Muscle layer of colon (tissue), 2 donors: ENCODE measurements around the gene SYNCRIP.

ENCODE experiments used
- H3K27ac ChIP-seq: one replicate; pipeline ENCODE4 v1.7.0; 2013; ENCODE audit warnings: low read depth, mild to moderate bottlenecking, low read length, moderate library complexity
- H3K27me3 ChIP-seq, 2 donors: one replicate each; pipeline ENCODE4 v1.7.0; 2013; ENCODE audit warnings: low read length in 2 of 2, mild to moderate bottlenecking in 2 of 2; ENCODE audit not compliant: insufficient read depth in 2 of 2, control insufficient read depth in 1 of 2
- H3K36me3 ChIP-seq: one replicate; pipeline ENCODE4 v1.7.0; 2013; ENCODE audit warnings: mild to moderate bottlenecking, low read length; ENCODE audit not compliant: insufficient read depth
- H3K4me1 ChIP-seq: one replicate; pipeline ENCODE4 v1.7.0; 2013; ENCODE audit warnings: mild to moderate bottlenecking, low read length; ENCODE audit not compliant: insufficient read depth
- H3K4me3 ChIP-seq, 2 donors: one replicate each; pipeline ENCODE4 v1.7.0; 2013; ENCODE audit warnings: low read length in 2 of 2, low read depth in 1 of 2, mild to moderate bottlenecking in 1 of 2, moderate library complexity in 1 of 2
- H3K9ac ChIP-seq: one replicate; pipeline ENCODE4 v1.7.0; 2013; ENCODE audit warnings: low read length
- H3K9me3 ChIP-seq: one replicate; pipeline ENCODE4 v1.7.0; 2013; ENCODE audit warnings: mild to moderate bottlenecking, low read length
- donor health status: abdominal sarcoma.
- donor health status: Adenocarcinoma of cecum.

Gene SYNCRIP

GRCh38 chr6:85620308-85620707, 22.4 kb downstream of the SYNCRIP start:
- Histone ChIP-seq H3K9me3 (no peaks in the 10 kb centered on the region), H3K27ac (no peak overlapping the region), H3K36me3 (peaks cover 64% of the 10 kb centered on the region)

GRCh38 chr6:85614780-85615179, 27.9 kb downstream of the SYNCRIP start:
- Histone ChIP-seq H3K9me3 (no peaks in the 10 kb centered on the region), H3K27me3 (no peaks in the 10 kb centered on the region), H3K4me1 (no peaks in the 10 kb centered on the region), H3K9ac (no peak overlapping the region), H3K36me3 (peaks cover 61% of the 10 kb centered on the region), H3K27ac (no peak overlapping the region), H3K4me3 (no peak overlapping the region)

More at GRCh38 chr6:85620308-85620707, 22.4 kb downstream of the SYNCRIP start:
- Histone ChIP-seq H3K4me1 (no peaks in the 10 kb centered on the region), H3K4me3 (no peak overlapping the region), H3K9ac (no peak overlapping the region), H3K27me3 (no peaks in the 10 kb centered on the region)

GRCh38 chr6:85612690-85613474, 29.8 kb downstream of the SYNCRIP start:
- no peak overlapping the region for H3K9ac ChIP-seq
- no peaks in the 10 kb centered on the region for H3K27me3 ChIP-seq
- H3K27ac ChIP-seq = no peak overlapping the region
- peaks cover 62% of the 10 kb centered on the region for H3K36me3 ChIP-seq
- no peaks in the 10 kb centered on the region for H3K9me3 ChIP-seq
- no peaks in the 10 kb centered on the region for H3K4me1 ChIP-seq
- no peak overlapping the region for H3K4me3 ChIP-seq

- Histone ChIP-seq H3K27ac (no peak overlapping the region), H3K9me3 (no peaks in the 10 kb centered on the region), H3K9ac (no peak overlapping the region), H3K4me1 (no peaks in the 10 kb centered on the region), H3K36me3 (peaks cover 60% of the 10 kb centered on the region), H3K4me3 (no peak overlapping the region), H3K27me3 (no peaks in the 10 kb centered on the region)
Measured at GRCh38 chr6:85610182-85610895, 32.3 kb downstream of the SYNCRIP start.

DNA sequence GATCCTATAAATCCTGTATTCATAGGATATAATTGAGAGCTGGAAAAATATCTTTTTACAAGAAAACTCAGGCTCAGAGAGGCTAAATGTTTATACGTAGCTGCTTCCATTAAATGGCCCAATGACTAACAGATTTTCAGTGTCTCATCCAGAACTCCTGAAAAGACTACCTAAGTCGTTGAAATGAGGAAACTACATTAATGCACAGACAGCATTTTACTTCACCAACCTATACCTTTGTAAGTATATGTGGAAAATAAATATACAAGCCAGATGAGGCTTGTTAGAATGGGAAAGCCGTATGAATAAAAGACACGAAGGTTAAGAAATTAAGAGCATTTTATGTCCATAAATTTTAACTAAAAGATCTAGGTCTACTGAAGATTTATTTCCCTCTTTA, 40.6 kb downstream of the SYNCRIP start:
- H3K4me1 ChIP-seq = no peaks in the 10 kb centered on the region
- no peak overlapping the region for H3K9ac ChIP-seq
- H3K9me3 ChIP-seq = no peaks in the 10 kb centered on the region
- H3K27ac ChIP-seq = no peak overlapping the region
- H3K36me3 ChIP-seq = peaks cover 5% of the 10 kb centered on the region
- no peak overlapping the region for H3K4me3 ChIP-seq
- H3K27me3 ChIP-seq = no peaks in the 10 kb centered on the region

DNA sequence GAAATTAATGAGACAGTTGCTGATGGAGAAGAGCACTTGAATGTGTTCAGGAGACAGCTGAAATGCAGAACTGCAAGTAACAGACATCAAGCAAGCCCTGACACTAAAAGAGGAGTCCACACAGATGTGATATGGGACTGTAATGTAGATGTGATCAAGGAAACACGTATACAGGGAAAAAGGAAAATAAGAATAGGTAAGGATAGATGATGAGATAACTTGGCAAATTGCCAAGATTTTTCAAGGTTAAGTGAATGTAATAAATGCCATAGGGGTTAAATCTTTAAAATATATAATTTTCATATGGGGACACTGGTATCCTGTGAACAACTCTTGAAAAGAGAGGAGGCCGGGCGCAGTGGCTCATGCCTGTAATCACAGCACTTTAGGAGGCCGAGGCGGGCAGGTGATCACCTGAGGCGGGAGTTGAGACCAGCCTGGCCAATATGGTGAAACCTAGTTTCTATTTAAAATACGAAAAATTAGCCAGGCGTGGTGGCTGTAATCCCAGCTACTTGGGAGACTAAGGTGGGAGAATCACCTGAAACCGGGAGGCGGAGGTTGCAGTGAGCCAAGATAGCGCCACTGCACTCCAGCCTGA, 41.9 kb downstream of the SYNCRIP start:
- H3K27me3 ChIP-seq = no peaks in the 10 kb centered on the region
- no peaks in the 10 kb centered on the region for H3K36me3 ChIP-seq
- H3K4me1 ChIP-seq = no peaks in the 10 kb centered on the region
- H3K9me3 ChIP-seq = no peaks in the 10 kb centered on the region
- no peak overlapping the region for H3K27ac ChIP-seq
- no peak overlapping the region for H3K9ac ChIP-seq
- H3K4me3 ChIP-seq = no peak overlapping the region

GRCh38 chr6:85594197-85594930, 48.3 kb downstream of the SYNCRIP start:
- Histone ChIP-seq H3K27me3 (no peaks in the 10 kb centered on the region), H3K27ac (peak overlapping the region; percentile 97), H3K4me1 (peaks cover 15% of the 10 kb centered on the region), H3K9ac (peak overlapping the region; percentile 93), H3K9me3 (no peaks in the 10 kb centered on the region), H3K36me3 (no peaks in the 10 kb centered on the region), H3K4me3 (peak overlapping the region; percentile 67 to 96)

GRCh38 chr6:85593438-85594196, 49.1 kb downstream of the SYNCRIP start, which contains the start of gene SNX14:
SNX14 (minus strand) TSS chr6:85593858; CDS start chr6:85593718, 140 bp downstream.
- Histone ChIP-seq H3K4me1 (peaks cover 15% of the 10 kb centered on the region), H3K4me3 (peak within 1 kb of the TSS; percentile 67 to 96), H3K36me3 (no peaks in the 10 kb centered on the region), H3K27me3 (no peaks in the 10 kb centered on the region), H3K9ac (peak within 1 kb of the TSS; percentile 93), H3K27ac (peak within 1 kb of the TSS; percentile 97), H3K9me3 (no peaks in the 10 kb centered on the region)

DNA sequence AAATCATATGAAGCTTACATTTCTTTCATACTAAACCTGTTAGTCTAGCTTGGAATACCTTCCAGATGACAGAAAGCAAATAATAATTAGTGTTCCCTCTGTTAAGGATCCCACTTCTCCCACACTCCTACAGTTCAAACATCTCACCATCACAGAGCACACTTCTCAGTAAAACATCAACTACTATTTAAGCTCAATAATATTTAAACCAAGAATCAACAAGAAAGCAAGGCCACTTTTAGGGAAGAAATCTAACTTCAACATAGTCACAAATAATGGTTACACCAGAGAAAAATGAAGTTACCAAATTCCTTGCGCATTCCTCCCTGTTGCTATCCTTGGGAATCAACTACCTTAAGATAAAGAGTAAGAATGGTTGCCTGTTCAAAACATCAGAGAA, 50.7 kb downstream of the SYNCRIP start:
- no peaks in the 10 kb centered on the region for H3K9me3 ChIP-seq
- H3K27ac ChIP-seq = no peak overlapping the region
- no peaks in the 10 kb centered on the region for H3K27me3 ChIP-seq
- H3K4me1 ChIP-seq = peaks cover 15% of the 10 kb centered on the region
- H3K4me3 ChIP-seq = peak overlapping the region in 1 of 2 donors; percentile 96
- H3K9ac ChIP-seq = no peak overlapping the region
- H3K36me3 ChIP-seq = no peaks in the 10 kb centered on the region

DNA sequence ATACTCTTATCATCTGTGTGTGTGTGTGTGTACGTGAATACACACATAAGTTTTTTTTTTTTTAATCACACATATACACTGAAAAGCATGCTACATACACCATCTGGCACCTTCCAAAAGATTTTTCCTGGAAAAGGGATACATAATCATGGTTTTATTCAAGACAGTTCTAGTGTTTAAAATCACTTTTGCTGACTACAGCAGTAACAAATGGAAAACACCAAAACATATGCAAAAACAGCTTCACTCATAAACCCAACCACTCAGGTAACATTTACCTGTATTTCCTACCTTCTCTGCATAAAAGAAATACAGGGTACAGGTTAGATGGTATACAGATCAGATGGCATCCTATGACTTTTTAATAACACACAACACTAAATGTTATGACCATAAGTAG, 51.5 kb downstream of the SYNCRIP start:
- Histone ChIP-seq H3K27ac (no peak overlapping the region), H3K27me3 (no peaks in the 10 kb centered on the region), H3K4me3 (no peak overlapping the region), H3K4me1 (peaks cover 15% of the 10 kb centered on the region), H3K9me3 (no peaks in the 10 kb centered on the region), H3K36me3 (no peaks in the 10 kb centered on the region), H3K9ac (no peak overlapping the region)
